Mesendoderm (in vitro differentiated cells): ENCODE results near the gene NCBP1.

Experiments
- DNase-seq: peaks from one replicate; pipeline ENCODE4 v3.0.0; 2013
- H2AK5ac ChIP-seq: 2 replicates; pipeline ENCODE4 v1.6.1; 2013; ENCODE audit warnings: low read length, inconsistent platforms
- H2BK120ac ChIP-seq: 2 replicates; pipeline ENCODE4 v1.6.1; 2013; ENCODE audit warnings: low read depth, mild to moderate bottlenecking, low read length, moderate library complexity, mixed read lengths
- H2BK15ac ChIP-seq: replicated peaks from 2 replicates; pipeline ENCODE4 v1.6.1; 2013; ENCODE audit warnings: low read depth, mild to moderate bottlenecking, moderate library complexity
- H2BK5ac ChIP-seq: 2 replicates; pipeline ENCODE4 v1.6.1; 2013; ENCODE audit warnings: low read length, inconsistent platforms
- H3K18ac ChIP-seq: 2 replicates; pipeline ENCODE4 v1.6.1; 2013; ENCODE audit warnings: mild to moderate bottlenecking, low read length, mixed read lengths
- H3K23ac ChIP-seq: one replicate; pipeline ENCODE4 v1.6.1; 2013; ENCODE audit warnings: low read length
- H3K27ac ChIP-seq: 2 replicates; pipeline ENCODE4 v1.5.1; 2013; ENCODE audit warnings: low read depth, mild to moderate bottlenecking, inconsistent platforms, low read length, moderate library complexity
- H3K27me3 ChIP-seq: 2 replicates; pipeline ENCODE4 v1.6.1; 2013; ENCODE audit warnings: low read length, control low read depth, mild to moderate bottlenecking, inconsistent platforms; ENCODE audit not compliant: insufficient read depth, poor library complexity
- H3K36me3 ChIP-seq: 2 replicates; pipeline ENCODE4 v1.6.1; 2013; ENCODE audit warnings: low read length, inconsistent platforms; ENCODE audit not compliant: control insufficient read depth, insufficient read depth
- H3K4ac ChIP-seq: one replicate; pipeline ENCODE4 v1.6.1; 2013; ENCODE audit warnings: low read depth, mild to moderate bottlenecking, low read length, moderate library complexity
- H3K4me1 ChIP-seq: 2 replicates; pipeline ENCODE4 v1.6.1; 2013; ENCODE audit warnings: low read depth, low read length, inconsistent platforms; ENCODE audit not compliant: control insufficient read depth
- H3K4me2 ChIP-seq: 2 replicates; pipeline ENCODE4 v1.6.1; 2013; ENCODE audit warnings: low read length
- H3K4me3 ChIP-seq: 2 replicates; pipeline ENCODE4 v1.5.1; 2013; ENCODE audit warnings: mild to moderate bottlenecking, low read length
- H3K56ac ChIP-seq: one replicate; pipeline ENCODE4 v1.6.1; 2013; ENCODE audit warnings: low read length
- H3K79me1 ChIP-seq: 2 replicates; pipeline ENCODE4 v1.6.1; 2013; ENCODE audit warnings: low read length, inconsistent platforms
- H3K79me2 ChIP-seq: 2 replicates; pipeline ENCODE4 v1.6.1; 2013; ENCODE audit warnings: mild to moderate bottlenecking, low read length; ENCODE audit not compliant: control insufficient read depth, insufficient read depth
- H3K9ac ChIP-seq: 2 replicates; pipeline ENCODE4 v1.6.1; 2013; ENCODE audit warnings: low read length, inconsistent platforms
- H4K5ac ChIP-seq: one replicate; pipeline ENCODE4 v1.6.1; 2013; ENCODE audit warnings: low read length
- H4K8ac ChIP-seq: one replicate; pipeline ENCODE4 v1.6.1; 2013; ENCODE audit warnings: low read depth, mild to moderate bottlenecking, control low read depth, low read length, moderate library complexity
- WGBS: extraction: QIAGEN DNeasy Blood & Tissue Kit; methylation state at CpG from one replicate; pipeline ENCODE4 v1.1.7; 2013; ENCODE audit warnings: low lambda C conversion rate, missing lambda C conversion rate; ENCODE audit not compliant: insufficient coverage; ENCODE audit errors: extremely low coverage; 5-methylcytosine and 5-hydroxymethylcytosine counted together

The NCBP1 gene

DNA sequence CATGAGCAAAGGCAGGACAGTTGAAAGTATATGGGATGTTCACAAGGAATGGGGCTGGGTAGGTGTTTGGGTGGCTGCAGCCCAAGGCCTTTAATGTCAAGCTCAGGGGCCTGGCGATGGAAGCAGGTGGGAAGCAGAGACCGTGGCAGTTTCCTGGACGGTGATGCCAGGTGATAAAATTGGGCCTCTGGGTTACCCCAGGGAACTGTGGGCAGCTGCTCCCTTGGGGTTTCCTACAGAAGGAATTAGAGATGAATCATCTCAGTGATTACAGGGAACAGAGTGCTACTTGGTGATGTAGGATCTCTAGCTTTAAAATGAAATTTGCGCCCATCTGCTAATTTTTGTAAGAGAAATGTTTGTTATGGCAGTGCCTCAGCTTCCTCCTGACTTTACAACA is 39.7 kb upstream of the NCBP1 start:
- Histone ChIP-seq H3K4ac (no peak overlapping the region), H3K56ac (no peak overlapping the region), H4K5ac (no peak overlapping the region), H3K36me3 (no peaks in the 10 kb centered on the region), H3K79me1 (no peaks in the 10 kb centered on the region), H3K23ac (no peak overlapping the region), H3K79me2 (no peaks in the 10 kb centered on the region), H2AK5ac (no peak overlapping the region), H3K27me3 (no peaks in the 10 kb centered on the region), H2BK120ac (no peak overlapping the region), H2BK5ac (no peak overlapping the region), H3K4me1 (no peaks in the 10 kb centered on the region), H3K4me3 (no peak overlapping the region), H2BK15ac (no peak overlapping the region), H3K4me2 (no peak overlapping the region), H4K8ac (no peak overlapping the region), H3K18ac (no peak overlapping the region), H3K9ac (no peak overlapping the region), H3K27ac (no peak overlapping the region)
- no peak for DNase-seq
- WGBS: no CpG with 5 or more reads among the region's 4 CpGs

DNA sequence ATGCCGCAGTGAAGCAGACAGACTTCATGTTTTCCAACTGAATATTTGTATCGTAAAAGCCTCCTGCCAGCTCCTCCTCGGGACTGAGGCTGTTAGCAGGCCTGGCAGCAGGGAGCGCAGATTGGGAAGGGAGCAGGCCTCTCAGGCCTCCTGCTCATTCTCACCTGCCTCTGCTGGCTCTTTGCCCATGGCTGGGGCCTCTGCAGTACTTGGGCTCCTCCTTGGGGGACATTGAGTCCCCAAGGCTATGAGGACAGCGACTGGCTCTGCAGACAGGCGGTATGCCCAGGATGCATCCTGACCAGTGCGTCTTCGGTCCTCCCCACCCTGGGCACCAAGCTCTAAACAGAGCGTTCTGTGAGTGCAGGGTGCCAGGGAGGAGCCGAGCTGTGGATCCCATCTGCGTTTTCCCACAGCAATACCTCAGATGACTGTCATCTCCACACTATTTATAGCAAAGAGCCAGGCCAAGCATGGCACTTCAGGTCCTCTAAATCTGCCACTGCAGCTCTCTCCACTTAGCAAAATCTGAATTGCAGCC is 39.2 kb upstream of the NCBP1 start:
- H3K56ac ChIP-seq: no peak overlapping the region
- no peaks in the 10 kb centered on the region for H3K79me1 ChIP-seq
- no peak overlapping the region for H2BK120ac ChIP-seq
- no peak overlapping the region for H3K9ac ChIP-seq
- H4K8ac ChIP-seq: no peak overlapping the region
- H3K4me1 ChIP-seq: no peaks in the 10 kb centered on the region
- no peak overlapping the region for H3K18ac ChIP-seq
- H4K5ac ChIP-seq: no peak overlapping the region
- H3K27me3 ChIP-seq: no peaks in the 10 kb centered on the region
- H3K4me2 ChIP-seq: no peak overlapping the region
- H3K27ac ChIP-seq: no peak overlapping the region
- H3K79me2 ChIP-seq: no peaks in the 10 kb centered on the region
- no peak overlapping the region for H2BK15ac ChIP-seq
- H2AK5ac ChIP-seq: no peak overlapping the region
- H3K23ac ChIP-seq: no peak overlapping the region
- DNase-seq: no peak
- H2BK5ac ChIP-seq: no peak overlapping the region
- no peak overlapping the region for H3K4me3 ChIP-seq
- no CpG with 5 or more reads among the region's 11 CpGs for WGBS
- H3K4ac ChIP-seq: no peak overlapping the region
- H3K36me3 ChIP-seq: no peaks in the 10 kb centered on the region

DNA sequence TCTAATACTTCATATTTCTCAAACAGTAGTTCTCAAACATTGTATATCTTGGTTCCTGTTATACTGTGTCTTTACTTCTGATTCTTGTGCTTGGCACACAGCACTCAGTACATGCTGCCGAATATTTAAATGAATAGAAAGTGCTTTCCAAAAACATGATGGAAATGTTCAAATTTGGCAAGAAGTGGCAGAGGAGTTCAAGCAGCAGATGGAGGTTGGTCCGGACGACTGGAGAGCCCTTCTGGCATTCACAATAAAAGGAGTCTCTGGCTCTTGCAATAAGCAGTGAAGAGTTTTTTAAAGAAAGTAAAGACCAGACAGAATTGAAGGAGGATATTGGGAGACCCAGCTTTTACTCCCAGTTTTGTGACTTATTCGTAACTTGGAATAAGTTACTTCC is 36.7 kb upstream of the NCBP1 start:
- Histone ChIP-seq H4K5ac (no peak overlapping the region), H2BK5ac (no peak overlapping the region), H4K8ac (no peak overlapping the region), H3K23ac (no peak overlapping the region), H3K4me1 (no peaks in the 10 kb centered on the region), H3K27ac (no peak overlapping the region), H3K79me1 (no peaks in the 10 kb centered on the region), H3K4me3 (no peak overlapping the region), H3K4ac (no peak overlapping the region), H3K56ac (no peak overlapping the region), H2BK120ac (no peak overlapping the region), H3K79me2 (no peaks in the 10 kb centered on the region), H2AK5ac (no peak overlapping the region), H3K27me3 (no peaks in the 10 kb centered on the region), H3K18ac (no peak overlapping the region), H3K4me2 (no peak overlapping the region), H3K9ac (no peak overlapping the region), H2BK15ac (no peak overlapping the region), H3K36me3 (peaks cover 8% of the 10 kb centered on the region)
- DNase-seq: no peak
- no CpG with 5 or more reads among the region's 4 CpGs for WGBS

DNA sequence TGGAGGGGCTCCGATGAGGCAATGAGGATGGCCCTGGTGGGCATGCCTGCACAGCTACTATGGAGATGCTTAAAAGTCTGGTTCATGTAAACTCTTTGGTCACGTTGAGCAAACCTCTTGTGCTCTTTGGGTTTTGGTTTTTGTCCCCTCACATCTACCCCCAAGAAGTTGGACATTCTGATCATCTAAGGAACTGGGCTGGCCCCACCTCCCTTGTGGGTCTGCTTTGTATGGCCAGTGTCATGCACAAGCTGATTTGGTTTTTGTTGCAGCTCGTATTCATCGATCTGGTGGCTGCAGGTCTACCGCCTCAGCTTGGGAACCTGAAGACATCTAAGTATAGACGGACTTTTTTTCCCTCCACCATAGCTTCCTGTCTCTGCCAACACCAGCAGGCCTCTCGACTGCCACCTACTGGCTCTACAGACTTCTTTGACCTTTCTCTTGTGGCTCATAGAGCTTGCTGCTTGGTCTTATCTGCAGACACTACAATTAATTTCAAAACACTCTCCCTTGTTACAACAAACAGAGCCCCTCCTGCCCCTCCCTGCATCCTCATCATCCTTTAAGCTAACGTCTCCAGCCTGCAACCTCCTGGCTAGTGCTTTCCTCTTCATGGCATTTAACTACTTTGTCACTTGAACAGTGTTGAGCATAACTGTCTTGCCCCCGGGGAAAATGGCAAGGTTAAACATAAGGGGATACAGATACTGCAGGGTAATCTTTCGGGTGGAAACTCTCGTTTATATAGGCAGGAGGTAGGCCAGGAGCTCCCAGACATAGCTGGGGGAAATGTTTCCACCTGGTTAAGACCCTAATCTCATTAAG is 34.9 kb upstream of the NCBP1 start:
- Histone ChIP-seq H3K79me1 (no peaks in the 10 kb centered on the region), H2AK5ac (no peak overlapping the region), H3K79me2 (no peaks in the 10 kb centered on the region), H3K23ac (no peak overlapping the region), H4K8ac (no peak overlapping the region), H3K4me3 (no peak overlapping the region), H2BK120ac (no peak overlapping the region), H3K27ac (no peak overlapping the region), H3K9ac (peak overlapping the region; percentile 44), H3K4me2 (no peak overlapping the region), H4K5ac (no peak overlapping the region), H3K18ac (no peak overlapping the region), H3K56ac (peak overlapping the region; percentile 78), H3K27me3 (no peaks in the 10 kb centered on the region), H2BK15ac (no peak overlapping the region), H2BK5ac (no peak overlapping the region), H3K4me1 (no peaks in the 10 kb centered on the region), H3K4ac (no peak overlapping the region), H3K36me3 (peaks cover 10% of the 10 kb centered on the region)
- WGBS: no CpG with 5 or more reads among the region's 11 CpGs
- peak; percentile 91 for DNase-seq

DNA sequence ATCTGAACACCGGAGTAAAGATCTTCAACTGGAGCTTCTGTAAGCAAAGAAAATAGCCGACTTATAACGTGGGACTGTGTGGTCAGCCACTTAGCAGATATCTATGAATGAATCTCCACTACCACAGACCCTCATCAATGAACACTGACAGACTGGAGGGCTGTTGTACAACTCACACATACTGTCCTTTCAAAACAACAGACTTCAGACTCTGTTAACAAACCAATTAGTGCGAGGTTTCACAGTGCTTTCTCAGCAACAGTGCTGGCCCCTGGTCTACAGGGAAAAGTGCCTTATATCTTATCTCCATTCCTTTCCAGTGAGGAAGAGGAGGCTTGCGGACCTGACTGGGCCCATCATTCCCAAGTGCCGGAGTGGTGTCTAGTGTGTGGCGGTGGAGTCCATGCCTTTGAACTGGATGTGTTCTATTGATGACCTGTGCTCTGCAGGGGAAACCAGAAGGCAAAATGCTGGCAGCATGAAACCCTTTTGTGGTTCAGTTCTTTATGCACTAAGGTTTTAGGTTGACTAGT is 34.2 kb upstream of the NCBP1 start:
- Histone ChIP-seq H4K8ac (no peak overlapping the region), H3K56ac (no peak overlapping the region), H3K36me3 (peaks cover 10% of the 10 kb centered on the region), H3K79me2 (no peaks in the 10 kb centered on the region), H3K4me2 (no peak overlapping the region), H3K4me1 (no peaks in the 10 kb centered on the region), H3K23ac (no peak overlapping the region), H3K4me3 (no peak overlapping the region), H3K18ac (no peak overlapping the region), H3K27ac (no peak overlapping the region), H2BK120ac (no peak overlapping the region), H2AK5ac (no peak overlapping the region), H3K79me1 (no peaks in the 10 kb centered on the region), H2BK15ac (no peak overlapping the region), H3K4ac (no peak overlapping the region), H3K27me3 (no peaks in the 10 kb centered on the region), H4K5ac (no peak overlapping the region), H3K9ac (no peak overlapping the region), H2BK5ac (no peak overlapping the region)
- DNase-seq: peak; percentile 27
- WGBS: no CpG with 5 or more reads among the region's 7 CpGs
